ENCODE data around the gene LRRC59. TPM values are rescaled to one million over a fixed set of nuclear protein-coding genes. Genes with fewer than 3 reads are reported as not detected.

Gene LRRC59
- total and polyA plus RNA-seq, 2 of the 4 experiments (the other 2 are of a cell fraction): 139 to 233 TPM

DNA sequence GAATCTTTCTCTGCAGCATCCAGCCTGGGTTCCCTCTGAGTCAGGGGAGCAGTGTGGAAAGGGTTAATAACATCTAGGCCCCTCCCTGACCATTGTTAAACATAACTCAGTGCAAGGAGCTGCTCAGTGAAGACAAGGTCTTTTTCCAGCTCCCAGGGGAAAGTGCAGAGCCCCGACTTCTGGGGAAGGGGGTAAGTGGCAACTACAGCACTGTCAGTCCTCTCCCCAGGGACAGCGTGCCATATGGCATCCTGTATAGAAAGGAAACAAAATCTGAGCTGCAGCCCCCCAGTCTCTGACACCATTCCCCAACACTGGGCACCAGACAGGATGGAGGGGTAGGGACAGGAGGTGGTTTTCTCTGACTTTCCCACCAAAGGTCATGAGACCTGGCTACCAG, 32.2 kb downstream of the LRRC59 start:
- no peak overlapping the region for H2BK15ac ChIP-seq (ENCODE audit: low read depth, low read length)
- no peak overlapping the region for H2BK20ac ChIP-seq (ENCODE audit: low read depth, low read length)
- H3K23ac ChIP-seq (ENCODE audit: low read depth, low read length): no peak overlapping the region
- H4K91ac ChIP-seq (ENCODE audit: insufficient read depth, low read depth, low read length): no peak overlapping the region
- POLR2A ChIA-PET (ENCODE audit: unreplicated experiment): no interaction called here
- H2AK5ac ChIP-seq (ENCODE audit: low read depth, low read length): no peak overlapping the region
- in situ Hi-C loops (cut with MboI; ENCODE audit: low sequenced_read_pairs) (no loop called here), dilution Hi-C loops (cut with HindIII; ENCODE audit: low sequenced_read_pairs, unreplicated experiment) (no loop called here), intact Hi-C loops (cut with micrococcal nuclease) (no loop called here)
- H3K56ac ChIP-seq (ENCODE audit: extremely low read depth, insufficient read depth, low read length): no peak overlapping the region
- no peak overlapping the region for H3K9ac ChIP-seq (ENCODE audit: low read depth, low read length)
- DNase-seq (no peak), ATAC-seq (ENCODE audit: low read depth) (no peak)
- no peak overlapping the region for H2BK5ac ChIP-seq (ENCODE audit: low read depth, low read length, poor library complexity, severe bottlenecking)
- peaks cover 11% of the 10 kb centered on the region for H3K4me1 ChIP-seq (ENCODE audit: control insufficient read depth, insufficient read depth, low read length)
- peaks cover 7 to 37% of the 10 kb centered on the region in 2 experiments for H3K79me1 ChIP-seq (ENCODE audit: low read depth in 1 of 2, low read length in 2 of 2)
- no peak overlapping the region for H4K8ac ChIP-seq (ENCODE audit: low read depth in 2 of 2, low read length in 2 of 2)
- H3K9me3 ChIP-seq (ENCODE audit: control insufficient read depth, insufficient read depth, low read length): no peaks in the 10 kb centered on the region
- BruUV-seq (replicated peaks): no TSS peak
- no peak overlapping the region for H3K4ac ChIP-seq (ENCODE audit: low read depth, low read length)
- H3K18ac ChIP-seq (ENCODE audit: low read depth, low read length): no peak overlapping the region
- H3K9me1 ChIP-seq (ENCODE audit: insufficient read depth, low read length): peaks cover 11% of the 10 kb centered on the region; the same call in 1 of the 2 replicates
- peaks cover 44% of the 10 kb centered on the region for H3K36me3 ChIP-seq (ENCODE audit: control insufficient read depth, insufficient read depth, low read length)
- no peak overlapping the region for H4K5ac ChIP-seq (ENCODE audit: low read depth, low read length)
- no peak overlapping the region for H3K14ac ChIP-seq (replicated peaks; ENCODE audit: low read depth, low read length)
- H2AFZ ChIP-seq (replicated peaks; ENCODE audit: low read length, poor library complexity): no peak overlapping the region
- peaks cover 22% of the 10 kb centered on the region; the same call in 1 of the 2 replicates for H4K20me1 ChIP-seq (ENCODE audit: insufficient read depth, low read length)
- CTCF ChIA-PET: interaction anchor here (0.6 kb wide), 1 partner anchor 131 kb away, joined by 4 read pairs; no protein-coding TSS in a partner anchor
- H3K27ac ChIP-seq (ENCODE audit: insufficient read depth, low read length): no peak overlapping the region
- H2BK120ac ChIP-seq (ENCODE audit: low read depth, low read length): no peak overlapping the region
- TF ChIP-seq CHD1 (IDR thresholded peaks at IDR 0.05; ENCODE audit: low read depth, low read length) (no peak), FOS (IDR thresholded peaks at IDR 0.05; ENCODE audit: low read depth, low read length) (no peak)
- H3K27me3 ChIP-seq (ENCODE audit: control insufficient read depth, insufficient read depth, low read length): no peaks in the 10 kb centered on the region
- no peak overlapping the region for H3K4me3 ChIP-seq (ENCODE audit: insufficient read depth, low read depth, low read length)
- H3K4me2 ChIP-seq (ENCODE audit: low read depth, low read length): no peak overlapping the region
- H2AK9ac ChIP-seq (replicated peaks; ENCODE audit: low read depth, low read length, poor library complexity): no peak overlapping the region
- WGBS, 2 experiments (ENCODE audit: extremely low coverage in 2 of 2, insufficient read length in 1 of 2): no CpG with 5 or more reads among the region's 2 CpGs
